Measurements from ENCODE around the gene TRIO.

- TF ChIP-seq CTCF (conservative IDR thresholded peaks at IDR 0.05 in 1 of 2, IDR thresholded peaks at IDR 0.05 in 1 of 2; ENCODE audit: low read depth in 1 of 2, low read length in 2 of 2) (no peak), EZH2 (IDR thresholded peaks at IDR 0.05; ENCODE audit: low read length, missing control alignments) (no peak)
Observed at GRCh38 chr5:14490309-14490711, 347.2 kb downstream of the TRIO start.
